Gastroesophageal sphincter (tissue), 4 donors: ENCODE data around the gene ITGA5. TPM values are rescaled to one million over a fixed set of nuclear protein-coding genes. Genes with fewer than 3 reads are reported as not detected.
"Not testable (repeated sequence)": the region's sequence is repeated elsewhere in the genome, so short reads cannot be mapped to it uniquely, and the experiment has no call there.

Experiments used
- ATAC-seq: fragments of 150-250 bp; one replicate; pipeline ENCODE4 v1.9.1; 2016; ENCODE audit warnings: mild to moderate bottlenecking, moderate library complexity
- H3K27ac ChIP-seq, 4 donors: fragments of 200-600 bp; sonication (generic) in 3 of 4; 1 replicate in 3 of 4; 2 replicates in 1 of 4; pipeline ENCODE4 v1.5.1; 2016 to 2019
- H3K27me3 ChIP-seq: fragments of 200-600 bp; sonication (generic); one replicate; pipeline ENCODE4 v1.5.1; 2019
- H3K36me3 ChIP-seq, 2 donors: fragments of 200-600 bp; sonication (generic); one replicate each; pipeline ENCODE4 v1.5.1; 2019; ENCODE audit warnings: control low read depth in 1 of 2
- H3K4me1 ChIP-seq, 3 donors: fragments of 200-600 bp; sonication (generic); 1 replicate in 2 of 3; 2 replicates in 1 of 3; pipeline ENCODE4 v1.5.1; 2016 to 2019; ENCODE audit warnings: control low read depth in 2 of 3
- H3K4me3 ChIP-seq, 2 donors: fragments of 200-600 bp; sonication (generic); one replicate each; pipeline ENCODE4 v1.5.1; 2019; ENCODE audit warnings: mild to moderate bottlenecking in 1 of 2, moderate library complexity in 1 of 2
- H3K9me3 ChIP-seq, 3 donors: fragments of 200-600 bp; sonication (generic); one replicate each; pipeline ENCODE4 v1.5.1; 2017 to 2019; ENCODE audit warnings: control low read depth in 2 of 3
- EP300 ChIP-seq: sonication (generic); formaldehyde crosslinking; IDR thresholded peaks from one replicate; pipeline ENCODE4 v1.6.1; 2017; ENCODE audit warnings: antibody characterized with exemption, mild to moderate bottlenecking
- POLR2A ChIP-seq, 2 donors: fragments of 450-650 bp; IDR thresholded peaks; one replicate each; pipeline ENCODE4 v1.6.1; 2017; ENCODE audit warnings: antibody characterized with exemption in 2 of 2, mild to moderate bottlenecking in 2 of 2, moderate library complexity in 1 of 2
- POLR2AphosphoS5 ChIP-seq: sonication (generic); formaldehyde crosslinking; IDR thresholded peaks from one replicate; pipeline ENCODE4 v1.6.1; 2017; ENCODE audit warnings: antibody characterized with exemption
- WGBS, 2 donors: methylation state at CpG; one replicate each; pipeline ENCODE4 v1.1.5; 2018; ENCODE audit warnings: low coverage in 1 of 2; 5-methylcytosine and 5-hydroxymethylcytosine counted together
- total RNA-seq, 4 donors: library from RNA; depleted of rRNA; stranded (reverse); fragments of >200 nt; gene quantifications; one replicate each; pipeline ENCODE4 v1.1.0, GENCODE V29; 2016
- TF ChIP-seq, protein P1 (sequence below), 4 experiments: fragments of 200-600 bp in 2 of 4; fragments of 450-650 bp in 2 of 4; sonication (generic) in 1 of 4; IDR thresholded peaks; one replicate each; pipeline ENCODE4 v1.5.1; 2017 to 2019; ENCODE audit warnings: antibody characterized with exemption in 4 of 4, mild to moderate bottlenecking in 2 of 4, moderate library complexity in 2 of 4

Gene ITGA5
- total RNA-seq, 4 donors from 2014 or later = 141 to 908 (median 220) TPM

DNA sequence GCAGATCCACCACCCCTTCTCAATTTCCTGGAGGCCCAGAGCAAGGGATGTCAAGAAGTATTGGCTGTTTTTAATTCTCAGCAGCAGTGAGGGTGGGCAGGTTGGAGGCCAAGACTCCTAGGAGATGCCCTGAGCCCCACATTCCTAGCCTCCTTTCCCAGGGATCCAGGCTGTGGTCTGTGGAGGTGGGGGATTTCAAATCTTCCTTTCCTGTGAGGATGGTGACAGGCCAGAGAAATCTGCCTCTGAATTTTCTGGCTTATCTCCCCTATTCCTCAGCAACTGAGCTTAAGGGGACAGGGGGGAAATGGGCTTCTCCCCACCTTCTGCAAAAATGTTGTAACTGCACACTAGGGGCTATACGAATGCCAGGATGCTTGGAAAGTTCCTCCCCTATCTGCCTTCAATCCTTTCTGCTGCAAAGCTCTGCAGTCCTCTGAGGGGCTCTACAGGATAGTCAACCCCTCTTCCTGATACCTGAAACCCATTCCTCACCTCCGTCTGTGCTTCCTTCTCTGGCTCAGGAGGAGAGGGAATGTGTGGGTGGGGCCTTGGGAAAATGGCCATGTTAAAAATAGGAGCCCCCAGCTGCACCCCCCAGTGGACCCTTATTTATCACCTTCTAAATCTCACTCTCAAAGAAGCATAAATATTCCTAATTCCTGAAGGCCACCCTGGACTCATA, 61.4 kb downstream of the ITGA5 start:
- TF ChIP-seq POLR2A (IDR thresholded peaks at IDR 0.05) (no peak), POLR2AphosphoS5 (no peak), EP300 (no peak)
- TF ChIP-seq, protein P1, sequence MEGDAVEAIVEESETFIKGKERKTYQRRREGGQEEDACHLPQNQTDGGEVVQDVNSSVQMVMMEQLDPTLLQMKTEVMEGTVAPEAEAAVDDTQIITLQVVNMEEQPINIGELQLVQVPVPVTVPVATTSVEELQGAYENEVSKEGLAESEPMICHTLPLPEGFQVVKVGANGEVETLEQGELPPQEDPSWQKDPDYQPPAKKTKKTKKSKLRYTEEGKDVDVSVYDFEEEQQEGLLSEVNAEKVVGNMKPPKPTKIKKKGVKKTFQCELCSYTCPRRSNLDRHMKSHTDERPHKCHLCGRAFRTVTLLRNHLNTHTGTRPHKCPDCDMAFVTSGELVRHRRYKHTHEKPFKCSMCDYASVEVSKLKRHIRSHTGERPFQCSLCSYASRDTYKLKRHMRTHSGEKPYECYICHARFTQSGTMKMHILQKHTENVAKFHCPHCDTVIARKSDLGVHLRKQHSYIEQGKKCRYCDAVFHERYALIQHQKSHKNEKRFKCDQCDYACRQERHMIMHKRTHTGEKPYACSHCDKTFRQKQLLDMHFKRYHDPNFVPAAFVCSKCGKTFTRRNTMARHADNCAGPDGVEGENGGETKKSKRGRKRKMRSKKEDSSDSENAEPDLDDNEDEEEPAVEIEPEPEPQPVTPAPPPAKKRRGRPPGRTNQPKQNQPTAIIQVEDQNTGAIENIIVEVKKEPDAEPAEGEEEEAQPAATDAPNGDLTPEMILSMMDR (IDR thresholded peaks at IDR 0.05) = no peak

DNA sequence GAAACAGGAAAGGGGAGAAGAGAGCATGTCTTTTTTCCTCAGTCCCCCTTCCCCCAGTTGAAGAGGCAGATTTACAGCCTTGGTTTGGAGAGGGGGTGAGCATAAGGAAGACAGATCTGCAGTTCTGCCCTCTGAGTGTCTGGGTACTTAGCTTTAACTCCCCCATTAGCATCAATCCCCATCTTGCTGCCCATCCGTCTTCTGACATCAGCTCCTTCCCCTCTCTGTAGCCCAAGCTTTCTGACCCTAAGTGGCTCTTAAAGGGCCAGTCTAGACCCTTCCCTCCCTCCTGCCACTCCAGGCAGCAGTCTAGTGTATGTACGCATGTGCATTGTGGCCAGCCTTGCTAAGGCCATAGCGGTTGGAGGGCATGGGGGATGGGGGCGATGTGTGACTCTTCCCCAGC, 62.1 kb downstream of the ITGA5 start:
- H3K27ac ChIP-seq = peak overlapping the region in 2 of 4 donors; percentile 24 to 91
- TF ChIP-seq EP300 = no peak
- TF ChIP-seq, protein P1 (IDR thresholded peaks at IDR 0.05) = no peak
- H3K9me3 ChIP-seq = no peaks in the 10 kb centered on the region
- WGBS, 2 donors = 65 to 70% methylated on average over 2 to 4 of the region's 4 CpGs
- ATAC-seq = no peak
- H3K4me1 ChIP-seq = peaks cover 4 to 75% (median 20%) of the 10 kb centered on the region in 3 donors
- no peaks in the 10 kb centered on the region for H3K36me3 ChIP-seq
- H3K27me3 ChIP-seq = no peaks in the 10 kb centered on the region
- H3K4me3 ChIP-seq = no peak overlapping the region

More for the DNA sequence above, 61.4 kb downstream of the ITGA5 start:
- Histone ChIP-seq H3K27ac (peak overlapping the region in 1 of 4 donors; percentile 91), H3K4me1 (peaks cover 4 to 68% (median 13%) of the 10 kb centered on the region in 3 donors), H3K27me3 (no peaks in the 10 kb centered on the region), H3K9me3 (no peaks in the 10 kb centered on the region), H3K4me3 (no peak overlapping the region), H3K36me3 (no peaks in the 10 kb centered on the region)
- WGBS, 2 donors = 28 to 35% methylated on average over 2 of the region's 2 CpGs
- ATAC-seq = no peak

DNA sequence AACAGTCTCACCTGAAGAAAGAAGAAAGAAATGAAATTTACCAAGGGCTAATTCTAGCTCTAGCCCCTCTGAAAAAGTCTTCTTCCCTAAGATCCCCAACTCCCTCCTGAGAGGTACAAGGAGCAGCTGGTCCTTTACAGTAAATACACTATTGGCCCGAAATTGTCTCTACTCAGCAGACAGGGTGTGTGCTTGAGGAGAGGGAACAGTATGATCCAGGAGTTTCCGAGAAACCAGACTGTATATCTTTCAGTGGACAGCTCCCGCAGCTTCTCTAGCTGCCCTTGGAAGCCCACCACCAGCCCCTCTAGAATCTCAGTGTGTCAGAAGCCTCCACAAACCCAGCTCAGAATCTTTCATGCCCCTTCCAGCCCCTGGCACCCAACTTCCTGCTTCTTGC, 62.8 kb downstream of the ITGA5 start:
- peaks cover 4 to 82% (median 22%) of the 10 kb centered on the region in 3 donors for H3K4me1 ChIP-seq
- ATAC-seq = no peak
- WGBS, 2 donors = 58 to 64% methylated on average over 3 of the region's 3 CpGs
- peak overlapping the region in 2 of 4 donors; percentile 24 to 91 for H3K27ac ChIP-seq
- TF ChIP-seq POLR2AphosphoS5 = peak; percentile 69
- TF ChIP-seq EP300 = no peak
- no peak for TF ChIP-seq POLR2A (IDR thresholded peaks at IDR 0.05)
- TF ChIP-seq, protein P1 (IDR thresholded peaks at IDR 0.05) = no peak
- H3K9me3 ChIP-seq = no peaks in the 10 kb centered on the region
- no peak overlapping the region for H3K4me3 ChIP-seq
- peaks cover 0 to 2% of the 10 kb centered on the region in 2 donors for H3K36me3 ChIP-seq
- no peaks in the 10 kb centered on the region for H3K27me3 ChIP-seq

DNA sequence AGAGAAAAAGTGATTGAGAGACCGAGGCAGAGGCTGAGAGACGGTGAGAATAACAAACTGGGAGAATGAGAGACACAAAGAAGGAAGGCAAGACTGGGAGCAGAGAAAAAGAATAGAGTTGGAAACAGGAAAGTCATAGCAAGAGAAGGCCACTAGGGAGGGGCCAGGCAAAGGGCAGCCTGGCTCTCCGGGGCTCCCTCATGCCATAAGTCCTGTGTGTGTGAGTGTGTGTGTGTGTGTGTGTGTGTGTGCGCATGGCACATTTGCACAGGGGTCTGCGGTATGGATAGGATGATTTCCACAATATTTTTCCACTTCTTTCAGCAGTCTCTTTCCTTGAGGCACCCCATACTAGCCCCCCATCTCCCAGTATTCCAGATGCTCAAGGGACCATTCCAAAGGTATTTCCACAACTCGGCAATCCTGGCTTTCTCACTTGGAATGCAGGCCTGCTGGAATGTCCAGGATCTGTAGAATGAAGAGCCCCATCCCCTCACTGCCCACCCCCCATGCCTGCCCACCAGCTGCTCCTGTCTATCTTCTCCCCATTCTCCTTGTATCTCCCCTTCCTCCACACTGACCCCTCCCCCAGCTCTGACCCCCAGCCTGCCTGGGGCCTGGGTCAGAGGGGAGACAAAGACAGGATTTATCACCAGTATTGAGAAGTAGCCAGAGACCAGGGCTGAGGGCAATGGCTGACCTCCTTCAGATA, 63.8 kb downstream of the ITGA5 start:
- WGBS, 2 donors = 60 to 64% methylated on average over 4 to 6 of the region's 6 CpGs
- Histone ChIP-seq H3K27ac (peak overlapping the region in 1 of 4 donors; percentile 91), H3K9me3 (no peaks in the 10 kb centered on the region), H3K36me3 (peaks cover 0 to 12% of the 10 kb centered on the region in 2 donors), H3K4me1 (peaks cover 4 to 80% (median 22%) of the 10 kb centered on the region in 3 donors), H3K27me3 (no peaks in the 10 kb centered on the region), H3K4me3 (no peak overlapping the region)
- no peak for ATAC-seq
- no peak for TF ChIP-seq POLR2AphosphoS5
- TF ChIP-seq, protein P1 (IDR thresholded peaks at IDR 0.05) = no peak
- TF ChIP-seq POLR2A (IDR thresholded peaks at IDR 0.05) = no peak
- no peak for TF ChIP-seq EP300

DNA sequence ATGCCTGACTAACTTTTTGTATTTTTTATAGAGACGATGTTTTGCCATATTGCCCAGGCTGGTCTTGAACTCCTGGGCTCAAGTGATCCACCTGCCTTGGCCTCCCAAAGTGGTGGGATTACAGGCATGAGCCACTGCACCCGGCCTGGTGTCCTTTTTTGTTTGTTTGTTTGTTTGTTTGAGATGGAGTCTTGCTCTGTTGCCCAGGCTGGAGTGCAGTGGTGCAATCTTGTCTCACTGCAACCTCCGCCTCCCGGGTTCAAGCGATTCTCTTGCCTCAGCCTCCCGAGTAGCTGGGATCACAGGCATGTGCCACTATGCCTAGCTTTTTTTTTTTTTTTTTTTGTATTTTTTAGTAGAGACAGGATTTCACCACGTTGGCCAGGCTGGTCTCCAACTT, 64.8 kb downstream of the ITGA5 start:
- Histone ChIP-seq H3K27ac (peak overlapping the region in 2 of 4 donors; percentile 11 to 83), H3K4me1 (peaks cover 4 to 74% (median 22%) of the 10 kb centered on the region in 3 donors), H3K36me3 (peaks cover 4 to 22% of the 10 kb centered on the region in 2 donors)
- H3K9me3 ChIP-seq, ATAC-seq, H3K27me3 ChIP-seq, H3K4me3 ChIP-seq: not testable (repeated sequence)
- 63 to 71% methylated on average over 5 to 6 of the region's 7 CpGs for WGBS, 2 donors
